ENCODE measurements around the gene MSANTD1. TPM values are rescaled to one million over a fixed set of nuclear protein-coding genes. Genes with fewer than 3 reads are reported as not detected.

MSANTD1 gene
- total RNA-seq, 2 experiments from 2014 or later, result 0.83 to 1.0 TPM

GRCh38 chr4:3266076-3266475 is 17.1 kb downstream of the MSANTD1 start:
- ChIA-PET POLR2A (no interaction called here), CTCF (no interaction called here)
- Mint-ChIP-seq H3K9me3 (ENCODE audit: insufficient read depth) (no peaks in the 10 kb centered on the region), H3K4me3 (no peak overlapping the region), H3K27ac (no peak overlapping the region), H3K36me3 (ENCODE audit: low read depth) (no peaks in the 10 kb centered on the region), H3K4me1 (ENCODE audit: low read depth) (no peaks in the 10 kb centered on the region), H3K27me3 (ENCODE audit: low read depth) (no peaks in the 10 kb centered on the region)
- DNase-seq (no peak), ATAC-seq (no peak)

- H3K27me3 Mint-ChIP-seq (ENCODE audit: low read depth), result peaks cover 9% of the 10 kb centered on the region
- ChIA-PET CTCF (no interaction called here), POLR2A (no interaction called here)
- ATAC-seq (no peak), DNase-seq (no peak)
- H3K4me3 Mint-ChIP-seq, result no peak overlapping the region
- no peak overlapping the region for H3K27ac Mint-ChIP-seq
- H3K4me1 Mint-ChIP-seq (ENCODE audit: low read depth), result no peaks in the 10 kb centered on the region
- no peaks in the 10 kb centered on the region for H3K36me3 Mint-ChIP-seq (ENCODE audit: low read depth)
- no peaks in the 10 kb centered on the region for H3K9me3 Mint-ChIP-seq (ENCODE audit: insufficient read depth)
Measured at GRCh38 chr4:3267576-3268394, 18.8 kb downstream of the MSANTD1 start.

GRCh38 chr4:3268395-3269104 is 19.6 kb downstream of the MSANTD1 start:
- H3K4me1 Mint-ChIP-seq (ENCODE audit: low read depth), result peaks cover 1% of the 10 kb centered on the region
- no peaks in the 10 kb centered on the region for H3K9me3 Mint-ChIP-seq (ENCODE audit: insufficient read depth)
- CTCF ChIA-PET, result no interaction called here
- POLR2A ChIA-PET, result no interaction called here
- no peaks in the 10 kb centered on the region for H3K36me3 Mint-ChIP-seq (ENCODE audit: low read depth)
- peaks cover 9% of the 10 kb centered on the region for H3K27me3 Mint-ChIP-seq (ENCODE audit: low read depth)
- H3K27ac Mint-ChIP-seq, result no peak overlapping the region
- DNase-seq (no peak), ATAC-seq (no peak)
- no peak overlapping the region for H3K4me3 Mint-ChIP-seq

- Mint-ChIP-seq H3K4me1 (ENCODE audit: low read depth) (peaks cover 1% of the 10 kb centered on the region), H3K36me3 (ENCODE audit: low read depth) (no peaks in the 10 kb centered on the region), H3K4me3 (no peak overlapping the region), H3K9me3 (ENCODE audit: insufficient read depth) (no peaks in the 10 kb centered on the region), H3K27ac (no peak overlapping the region), H3K27me3 (ENCODE audit: low read depth) (peaks cover 9% of the 10 kb centered on the region)
- POLR2A ChIA-PET, result no interaction called here
- no peak for DNase-seq
- CTCF ChIA-PET, result no interaction called here
- no peak for ATAC-seq
Measured at GRCh38 chr4:3269105-3269927, 20.4 kb downstream of the MSANTD1 start.

GRCh38 chr4:3269991-3270611 is 21.1 kb downstream of the MSANTD1 start:
- DNase-seq (no peak), ATAC-seq (no peak)
- ChIA-PET CTCF (no interaction called here), POLR2A (no interaction called here)
- Mint-ChIP-seq H3K9me3 (ENCODE audit: insufficient read depth) (no peaks in the 10 kb centered on the region), H3K27ac (no peak overlapping the region), H3K4me3 (no peak overlapping the region), H3K4me1 (ENCODE audit: low read depth) (peaks cover 1% of the 10 kb centered on the region), H3K27me3 (ENCODE audit: low read depth) (peaks cover 9% of the 10 kb centered on the region), H3K36me3 (ENCODE audit: low read depth) (no peaks in the 10 kb centered on the region)

- Mint-ChIP-seq H3K27me3 (ENCODE audit: low read depth) (peaks cover 11% of the 10 kb centered on the region), H3K4me3 (no peak overlapping the region), H3K36me3 (ENCODE audit: low read depth) (no peaks in the 10 kb centered on the region), H3K9me3 (ENCODE audit: insufficient read depth) (no peaks in the 10 kb centered on the region), H3K27ac (no peak overlapping the region), H3K4me1 (ENCODE audit: low read depth) (peaks cover 1% of the 10 kb centered on the region)
- no peak for ATAC-seq
- POLR2A ChIA-PET, result no interaction called here
- CTCF ChIA-PET, result no interaction called here
- no peak for DNase-seq
Measured at GRCh38 chr4:3271131-3271530, 22.2 kb downstream of the MSANTD1 start.

- Mint-ChIP-seq H3K27ac (no peak overlapping the region), H3K4me1 (ENCODE audit: low read depth) (peaks cover 1% of the 10 kb centered on the region), H3K9me3 (ENCODE audit: insufficient read depth) (peaks cover 3% of the 10 kb centered on the region), H3K36me3 (ENCODE audit: low read depth) (no peaks in the 10 kb centered on the region), H3K4me3 (no peak overlapping the region), H3K27me3 (ENCODE audit: low read depth) (peaks cover 23% of the 10 kb centered on the region)
- ChIA-PET POLR2A (no interaction called here), CTCF (no interaction called here)
- ATAC-seq (no peak), DNase-seq (no peak)
Measured at GRCh38 chr4:3276986-3277385, 28.0 kb downstream of the MSANTD1 start.

GRCh38 chr4:3280466-3280865 is 31.5 kb downstream of the MSANTD1 start:
- Mint-ChIP-seq H3K4me1 (ENCODE audit: low read depth) (no peaks in the 10 kb centered on the region), H3K36me3 (ENCODE audit: low read depth) (no peaks in the 10 kb centered on the region), H3K27ac (no peak overlapping the region), H3K4me3 (no peak overlapping the region), H3K9me3 (ENCODE audit: insufficient read depth) (peaks cover 3% of the 10 kb centered on the region), H3K27me3 (ENCODE audit: low read depth) (peaks cover 16% of the 10 kb centered on the region)
- ChIA-PET POLR2A (no interaction called here), CTCF (interaction anchor here (1.2 kb wide), 1 partner anchor 11 kb away, joined by 3 read pairs; no protein-coding TSS in a partner anchor)
- peak; percentile 0 for DNase-seq
- no peak for ATAC-seq

- no peaks in the 10 kb centered on the region for H3K36me3 Mint-ChIP-seq (ENCODE audit: low read depth)
- H3K4me3 Mint-ChIP-seq, result no peak overlapping the region
- no peak for ATAC-seq
- peaks cover 3% of the 10 kb centered on the region for H3K9me3 Mint-ChIP-seq (ENCODE audit: insufficient read depth)
- peaks cover 4% of the 10 kb centered on the region for H3K4me1 Mint-ChIP-seq (ENCODE audit: low read depth)
- H3K27ac Mint-ChIP-seq, result no peak overlapping the region
- peaks cover 17% of the 10 kb centered on the region for H3K27me3 Mint-ChIP-seq (ENCODE audit: low read depth)
- POLR2A ChIA-PET, result no interaction called here
- DNase-seq, result peak; percentile 14
- CTCF ChIA-PET, result no interaction called here
Measured at GRCh38 chr4:3283483-3283882, 34.5 kb downstream of the MSANTD1 start.

- no peak overlapping the region for H3K27ac Mint-ChIP-seq
- H3K4me1 Mint-ChIP-seq (ENCODE audit: low read depth), result peaks cover 4% of the 10 kb centered on the region
- no peak overlapping the region for H3K4me3 Mint-ChIP-seq
- H3K27me3 Mint-ChIP-seq (ENCODE audit: low read depth), result peaks cover 15% of the 10 kb centered on the region
- POLR2A ChIA-PET, result no interaction called here
- DNase-seq (no peak), ATAC-seq (no peak)
- H3K36me3 Mint-ChIP-seq (ENCODE audit: low read depth), result no peaks in the 10 kb centered on the region
- peaks cover 3% of the 10 kb centered on the region for H3K9me3 Mint-ChIP-seq (ENCODE audit: insufficient read depth)
- CTCF ChIA-PET, result no interaction called here
Measured at GRCh38 chr4:3283916-3284315, 35.0 kb downstream of the MSANTD1 start.

- ChIA-PET POLR2A (no interaction called here), CTCF (no interaction called here)
- DNase-seq (peak; percentile 17), ATAC-seq (no peak)
- Mint-ChIP-seq H3K36me3 (ENCODE audit: low read depth) (no peaks in the 10 kb centered on the region), H3K4me1 (ENCODE audit: low read depth) (peaks cover 4% of the 10 kb centered on the region), H3K27me3 (ENCODE audit: low read depth) (peaks cover 19% of the 10 kb centered on the region), H3K9me3 (ENCODE audit: insufficient read depth) (no peaks in the 10 kb centered on the region), H3K27ac (no peak overlapping the region), H3K4me3 (no peak overlapping the region)
Measured at GRCh38 chr4:3284734-3285557, 36.0 kb downstream of the MSANTD1 start.
